Cardiac septum (tissue), 1 donor: ENCODE results near the gene HSPH1. TPM values are rescaled to one million over a fixed set of nuclear protein-coding genes. Genes with fewer than 3 reads are reported as not detected.

Source experiments
- DNase-seq: peaks from one replicate; pipeline ENCODE4 v3.0.0-alpha.2; 2020; ENCODE audit warnings: low spot score
- intact Hi-C: fragments of 100-400 bp; cut with DNase I; formaldehyde crosslinking; loops from one replicate; pipeline ENCODE4 v1.14.0; 2022
- long read RNA-seq: library from polyadenylated mRNA; unstranded; transcript quantifications from one replicate; pipeline ENCODE4 v2.0.0, GENCODE V29; 2021
- total RNA-seq: library from RNA; stranded (reverse); fragmentation: NEBNext Ultra II Directional; extraction: Animal tissue kit (Norgen Biotek cat#: 25700); gene quantifications from one replicate; pipeline ENCODE4 v1.2.1, GENCODE V29; 2021
- donor health status: DM: no; HTN: no; CAD: no.

Gene HSPH1
- total RNA-seq = 61.9 TPM
- long read RNA-seq, full-length matches to known transcripts = 104 of 161 reads
- long read RNA-seq, partial matches to known transcripts = 42 of 161 reads
- long read RNA-seq, other reads (novel, unspliced or antisense) = 15 of 161 reads

- intact Hi-C loops = loop anchor here (2.0 to 5.0 kb wide), 2 partner anchors 39 to 544 kb away; partner anchors contain the start of gene USPL1
- DNase-seq = peak; percentile 99
Measured at GRCh38 chr13:31161557-31162150, at the start of gene HSPH1. Gene HSPH1 (minus strand): TSS chr13:31161904. CDS start chr13:31161582, 322 bp downstream.

GRCh38 chr13:31209841-31210210 is 48.1 kb upstream of the HSPH1 start:
- intact Hi-C loops = no loop called here
- no peak for DNase-seq

GRCh38 chr13:31209172-31209840 is 47.6 kb upstream of the HSPH1 start:
- DNase-seq = no peak
- intact Hi-C loops = no loop called here

GRCh38 chr13:31208559-31209122 is 46.9 kb upstream of the HSPH1 start:
- DNase-seq = no peak
- intact Hi-C loops = no loop called here

- no peak for DNase-seq
- intact Hi-C loops = no loop called here
Measured at GRCh38 chr13:31207661-31208552, 46.2 kb upstream of the HSPH1 start.

DNA sequence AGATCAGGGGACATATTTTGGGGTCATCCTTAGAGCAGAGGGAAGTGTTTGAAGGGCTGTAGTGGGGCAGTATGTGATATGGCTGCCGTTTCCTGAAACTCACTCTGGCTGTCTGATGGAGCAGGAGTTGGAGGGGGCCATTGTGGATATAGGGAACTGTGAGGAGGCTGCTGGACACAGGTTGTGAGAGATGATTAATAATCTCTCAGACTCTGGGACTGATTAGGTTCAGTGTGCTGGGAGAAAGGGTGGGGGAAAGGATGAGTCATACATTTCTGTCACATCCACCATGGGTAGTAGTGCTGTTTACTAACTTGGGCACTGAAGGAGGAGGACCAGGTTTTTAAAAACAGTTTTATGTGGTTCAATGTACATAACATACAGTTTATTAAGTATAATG is 42.9 kb upstream of the HSPH1 start:
- DNase-seq = no peak
- intact Hi-C loops = loop anchor here (2.0 kb wide), 1 partner anchor 20 kb away; no protein-coding TSS in a partner anchor

DNA sequence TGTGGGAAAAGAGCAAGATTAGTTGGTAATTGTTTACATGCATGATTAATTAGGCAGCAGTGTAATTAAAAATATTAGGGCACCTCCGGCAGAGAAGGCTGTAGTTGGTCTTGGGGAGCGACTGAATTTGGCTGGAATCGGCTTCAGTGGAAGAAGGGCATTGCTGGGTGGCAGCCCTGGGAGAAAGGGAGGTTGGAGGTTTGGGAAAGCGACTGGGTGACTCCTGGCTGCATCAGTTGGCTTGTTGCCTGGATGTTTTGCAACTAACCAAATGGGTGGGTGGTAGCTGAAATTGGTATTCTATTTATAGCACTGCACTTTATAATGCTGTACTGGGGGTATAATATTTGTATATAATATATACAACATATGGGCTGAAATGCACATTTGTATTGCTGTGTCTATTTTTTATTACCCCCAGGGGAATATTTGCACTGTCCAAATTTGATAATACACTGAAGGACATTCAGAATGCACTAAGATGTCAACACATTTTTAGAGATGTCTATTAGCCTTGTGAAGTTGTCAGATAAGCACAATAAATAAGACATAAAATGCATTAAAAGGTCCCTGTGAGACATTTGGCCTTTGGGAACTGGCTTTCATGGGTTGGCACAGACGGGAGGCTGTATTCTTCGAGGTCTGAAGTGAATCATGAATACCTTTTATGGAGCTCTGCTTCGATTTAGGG is 39.8 kb upstream of the HSPH1 start:
- intact Hi-C loops = loop anchor here (2.0 kb wide), 1 partner anchor 39 kb away; no protein-coding TSS in a partner anchor
- DNase-seq = no peak

DNA sequence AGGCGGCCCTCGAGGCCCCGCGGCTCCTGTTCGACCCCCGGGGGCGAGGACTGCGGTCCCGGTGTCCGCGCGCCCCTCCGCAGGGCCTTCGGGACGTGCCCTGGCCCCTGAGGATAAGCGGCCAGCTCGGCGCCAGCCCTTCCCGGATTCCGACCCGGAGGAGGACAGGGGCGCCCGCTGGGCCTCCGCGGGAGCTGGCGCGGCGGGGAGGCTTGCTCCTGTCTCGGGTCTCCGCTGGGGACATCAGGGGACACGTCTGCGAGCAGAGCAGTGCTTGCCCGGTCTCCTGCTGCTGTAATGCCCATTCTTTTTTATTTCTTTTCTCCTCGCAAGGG is 38.9 kb upstream of the HSPH1 start:
- intact Hi-C loops = loop anchor here (2.0 kb wide), 1 partner anchor 38 kb away; no protein-coding TSS in a partner anchor

GRCh38 chr13:31199849-31200636 is 38.3 kb upstream of the HSPH1 start, which contains the start of gene B3GLCT:
Gene B3GLCT (plus strand): TSS chr13:31199975. CDS start chr13:31200085, 110 bp downstream.
- DNase-seq = peak; percentile 93
- intact Hi-C loops = loop anchor here (2.0 kb wide), 2 partner anchors 37 to 225 kb away; no protein-coding TSS in a partner anchor

More for the DNA sequence above, 38.9 kb upstream of the HSPH1 start:
- DNase-seq = no peak

GRCh38 chr13:31199527-31199848 is 37.8 kb upstream of the HSPH1 start:
- intact Hi-C loops = loop anchor here (2.0 kb wide), 1 partner anchor 225 kb away; no protein-coding TSS in a partner anchor
- no peak for DNase-seq

DNA sequence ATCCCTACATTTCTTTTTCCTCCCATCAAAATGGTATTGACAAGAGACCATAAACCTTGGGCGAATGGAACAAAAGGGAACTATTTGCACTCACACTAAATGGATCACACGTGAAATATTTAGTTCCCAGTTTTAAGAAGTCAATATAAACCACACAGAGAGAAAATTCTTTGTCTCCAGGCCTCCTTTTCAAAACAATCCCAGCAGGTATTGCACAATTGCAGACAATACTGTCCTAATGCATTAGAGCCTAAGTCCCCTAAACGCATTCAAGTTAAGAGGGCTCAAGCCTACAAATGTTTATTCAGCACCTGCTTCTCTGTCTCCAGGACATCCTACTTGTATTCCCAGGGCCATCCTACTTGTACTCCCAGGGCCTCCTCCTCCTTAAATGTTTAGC is 36.8 kb upstream of the HSPH1 start:
- intact Hi-C loops = loop anchor here (2.0 kb wide), 1 partner anchor 226 kb away; no protein-coding TSS in a partner anchor
- DNase-seq = no peak

GRCh38 chr13:31196992-31197391 is 35.3 kb upstream of the HSPH1 start:
- no peak for DNase-seq
- intact Hi-C loops = no loop called here

DNA sequence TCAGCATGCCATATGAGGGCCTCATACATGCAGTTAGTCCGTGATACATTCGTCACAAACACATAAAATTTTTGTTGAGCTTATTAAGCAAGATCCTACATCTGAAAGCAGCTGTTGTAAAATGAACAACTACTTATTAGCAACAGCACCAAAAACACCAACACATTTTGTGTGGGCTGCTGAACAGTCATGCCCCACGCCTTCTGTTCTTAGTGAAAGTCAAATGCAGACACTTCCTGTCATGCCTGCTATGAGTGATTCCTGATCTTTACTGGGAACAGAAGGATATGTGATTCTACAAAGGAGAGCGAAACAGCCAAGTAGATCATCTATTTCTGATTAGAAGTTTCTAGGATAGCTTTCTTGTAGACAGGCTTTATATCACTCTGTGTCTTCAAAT is 33.9 kb upstream of the HSPH1 start:
- intact Hi-C loops = no loop called here
- no peak for DNase-seq

GRCh38 chr13:31192306-31192705 is 30.6 kb upstream of the HSPH1 start:
- intact Hi-C loops = no loop called here
- no peak for DNase-seq

DNA sequence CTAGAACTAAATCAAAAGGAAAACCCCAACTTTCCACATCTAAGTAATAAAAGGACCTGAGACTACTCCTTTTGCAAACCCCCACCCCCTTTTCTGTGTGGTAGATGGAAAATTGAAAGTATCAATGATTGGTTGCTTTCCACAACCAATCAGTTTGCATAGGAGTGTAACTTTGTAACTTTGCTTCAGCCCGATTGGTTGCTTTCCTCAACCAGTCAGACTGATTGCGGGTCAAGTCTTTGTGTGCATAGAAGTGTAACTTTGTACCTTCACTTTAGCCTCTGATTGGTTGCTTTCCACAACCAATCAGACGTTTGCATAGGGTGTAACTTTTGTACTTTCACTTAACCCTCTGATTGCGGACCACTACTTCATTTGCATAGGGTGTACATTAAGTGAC is 30.0 kb upstream of the HSPH1 start:
- intact Hi-C loops = no loop called here
- DNase-seq = no peak

GRCh38 chr13:31184981-31185645 is 23.4 kb upstream of the HSPH1 start:
- intact Hi-C loops = no loop called here
- DNase-seq = no peak

DNA sequence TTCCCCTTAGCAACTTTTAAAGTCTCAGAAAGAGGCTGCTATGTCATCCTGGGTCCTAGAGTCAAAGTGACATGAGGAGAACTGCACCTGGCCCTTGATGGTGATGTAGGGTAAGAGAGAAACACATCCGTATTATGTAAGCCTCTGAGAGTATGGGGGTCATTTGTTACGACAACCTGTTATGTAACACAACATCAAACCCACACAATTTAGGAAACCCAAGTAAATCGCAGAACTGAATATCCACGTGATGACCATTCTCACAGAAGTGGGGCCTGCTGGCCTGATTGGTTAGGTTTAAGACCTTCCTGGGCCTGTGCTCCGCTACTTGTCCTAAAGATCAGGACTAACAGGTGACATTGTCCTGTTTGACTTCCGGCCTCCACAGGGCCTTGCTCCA is 22.7 kb upstream of the HSPH1 start:
- DNase-seq = no peak
- intact Hi-C loops = no loop called here

DNA sequence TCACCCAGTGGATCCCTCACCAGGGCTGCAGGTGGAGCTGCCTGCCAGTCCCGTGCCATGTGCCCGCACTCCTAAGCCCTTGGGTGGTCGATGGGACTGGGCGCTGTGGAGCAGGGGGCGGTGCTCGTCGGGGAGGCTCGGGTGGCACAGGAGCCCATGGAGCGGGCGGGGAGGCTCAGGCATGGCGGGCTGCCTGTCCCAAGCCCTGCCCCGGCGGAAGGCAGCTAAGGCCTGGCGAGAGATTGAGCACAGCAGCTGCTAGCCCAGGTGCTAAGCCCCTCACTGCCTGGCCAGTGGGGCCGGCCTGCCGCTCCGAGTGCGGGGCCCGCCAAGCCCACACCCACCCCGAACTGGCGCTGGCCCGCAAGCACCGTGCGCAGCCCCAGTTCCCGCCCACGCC is 21.3 kb upstream of the HSPH1 start:
- DNase-seq = no peak
- intact Hi-C loops = no loop called here
